Liver (tissue), 3 donors: ENCODE measurements around the gene DSTN.

Experiments used
- CTCF ChIP-seq: fragments of 150-350 bp; IDR thresholded peaks from 2 replicates; pipeline ENCODE4 v1.5.1; 2017; ENCODE audit warnings: improper control_type of control experiment, low read depth, low read length; ENCODE audit not compliant: missing input control
- RAD21 ChIP-seq, 2 donors: IDR thresholded peaks; 2 replicates each; pipeline ENCODE4 v1.6.1; 2016; ENCODE audit warnings: antibody characterized with exemption in 2 of 2, mild to moderate bottlenecking in 2 of 2
- RXRA ChIP-seq, 2 donors: IDR thresholded peaks; 2 replicates each; pipeline ENCODE4 v1.6.1; 2017 to 2018; ENCODE audit warnings: antibody characterized with exemption in 2 of 2, mild to moderate bottlenecking in 1 of 2
- TAF1 ChIP-seq: conservative IDR thresholded peaks from 2 replicates; pipeline ENCODE4 v1.6.1; 2016; ENCODE audit warnings: antibody characterized with exemption, mild to moderate bottlenecking
- YY1 ChIP-seq: IDR thresholded peaks from 2 replicates; pipeline ENCODE4 v1.6.1; 2016; ENCODE audit warnings: antibody characterized with exemption, mild to moderate bottlenecking
- TF ChIP-seq, protein P1 (sequence below): IDR thresholded peaks from 2 replicates; pipeline ENCODE4 v1.6.1; 2016; ENCODE audit warnings: antibody characterized with exemption, mild to moderate bottlenecking
- donor health status: healthy.
- donor health status: healthy.

DNA sequence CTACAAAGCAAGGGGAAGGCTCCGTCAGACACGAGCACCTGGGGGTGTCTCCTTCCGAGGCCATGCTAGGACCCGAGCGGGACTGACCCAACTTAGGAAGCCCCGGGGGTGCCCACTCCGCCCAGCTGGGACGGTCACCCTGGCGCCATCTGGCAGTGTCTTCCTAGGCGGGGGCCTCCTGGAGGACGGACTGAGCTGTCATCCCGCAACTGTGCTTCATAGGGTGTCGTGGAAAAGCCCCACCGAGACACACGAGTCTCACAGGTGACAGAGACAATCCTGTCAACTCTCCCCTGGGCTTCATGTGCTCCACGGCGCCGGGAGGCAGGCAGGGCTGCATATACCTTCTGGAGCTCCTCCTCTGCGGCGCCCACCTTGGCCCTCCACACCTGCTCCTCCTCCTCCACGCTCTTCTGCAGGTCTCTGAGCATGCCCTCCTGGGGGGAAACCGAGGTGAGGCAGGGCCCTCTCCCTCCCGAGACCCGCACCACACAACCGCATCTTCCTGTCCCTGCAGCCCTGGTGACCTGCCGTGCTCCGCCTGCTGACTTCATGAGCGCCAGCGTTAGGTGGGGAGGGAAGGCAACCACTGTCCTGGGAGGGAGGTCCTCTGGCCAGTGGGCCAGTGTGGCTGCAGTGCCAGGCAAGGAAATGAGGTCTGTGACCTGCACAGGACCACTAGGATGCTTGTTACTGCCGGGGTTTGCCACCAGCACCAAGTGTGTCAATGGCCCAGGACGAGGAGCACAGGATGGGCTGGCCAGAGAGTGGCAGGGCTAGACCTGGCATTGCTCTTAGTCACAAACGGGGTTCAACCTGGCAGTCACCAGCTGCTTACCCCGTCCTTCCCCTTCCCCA is 50.7 kb downstream of the DSTN start:
- TF ChIP-seq CTCF: no peak
- TF ChIP-seq, protein P1, sequence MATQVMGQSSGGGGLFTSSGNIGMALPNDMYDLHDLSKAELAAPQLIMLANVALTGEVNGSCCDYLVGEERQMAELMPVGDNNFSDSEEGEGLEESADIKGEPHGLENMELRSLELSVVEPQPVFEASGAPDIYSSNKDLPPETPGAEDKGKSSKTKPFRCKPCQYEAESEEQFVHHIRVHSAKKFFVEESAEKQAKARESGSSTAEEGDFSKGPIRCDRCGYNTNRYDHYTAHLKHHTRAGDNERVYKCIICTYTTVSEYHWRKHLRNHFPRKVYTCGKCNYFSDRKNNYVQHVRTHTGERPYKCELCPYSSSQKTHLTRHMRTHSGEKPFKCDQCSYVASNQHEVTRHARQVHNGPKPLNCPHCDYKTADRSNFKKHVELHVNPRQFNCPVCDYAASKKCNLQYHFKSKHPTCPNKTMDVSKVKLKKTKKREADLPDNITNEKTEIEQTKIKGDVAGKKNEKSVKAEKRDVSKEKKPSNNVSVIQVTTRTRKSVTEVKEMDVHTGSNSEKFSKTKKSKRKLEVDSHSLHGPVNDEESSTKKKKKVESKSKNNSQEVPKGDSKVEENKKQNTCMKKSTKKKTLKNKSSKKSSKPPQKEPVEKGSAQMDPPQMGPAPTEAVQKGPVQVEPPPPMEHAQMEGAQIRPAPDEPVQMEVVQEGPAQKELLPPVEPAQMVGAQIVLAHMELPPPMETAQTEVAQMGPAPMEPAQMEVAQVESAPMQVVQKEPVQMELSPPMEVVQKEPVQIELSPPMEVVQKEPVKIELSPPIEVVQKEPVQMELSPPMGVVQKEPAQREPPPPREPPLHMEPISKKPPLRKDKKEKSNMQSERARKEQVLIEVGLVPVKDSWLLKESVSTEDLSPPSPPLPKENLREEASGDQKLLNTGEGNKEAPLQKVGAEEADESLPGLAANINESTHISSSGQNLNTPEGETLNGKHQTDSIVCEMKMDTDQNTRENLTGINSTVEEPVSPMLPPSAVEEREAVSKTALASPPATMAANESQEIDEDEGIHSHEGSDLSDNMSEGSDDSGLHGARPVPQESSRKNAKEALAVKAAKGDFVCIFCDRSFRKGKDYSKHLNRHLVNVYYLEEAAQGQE: no peak
- no peak for TF ChIP-seq TAF1
- no peak for TF ChIP-seq YY1
- no peak for TF ChIP-seq RAD21 (IDR thresholded peaks at IDR 0.05)
- no peak for TF ChIP-seq RXRA (IDR thresholded peaks at IDR 0.05)
